HK-2 (cell line): ENCODE measurements around the gene OR7C2.

Experiments
- DNase-seq: peaks from one replicate; pipeline ENCODE4 v3.0.0-alpha.2; 2018; ENCODE audit not compliant: unreplicated experiment

The OR7C2 gene

GRCh38 chr19:14979476-14980255 is 38.4 kb downstream of the OR7C2 start, which contains the start of gene SLC1A6:
TSS of gene SLC1A6 (minus strand) at chr19:14979864. CDS start at chr19:14972910, 6,954 bp downstream.
- no peak for DNase-seq

GRCh38 chr19:14985133-14985532 is 43.8 kb downstream of the OR7C2 start:
- no peak for DNase-seq
